Measurements from ENCODE around the gene PRR19.

DNA sequence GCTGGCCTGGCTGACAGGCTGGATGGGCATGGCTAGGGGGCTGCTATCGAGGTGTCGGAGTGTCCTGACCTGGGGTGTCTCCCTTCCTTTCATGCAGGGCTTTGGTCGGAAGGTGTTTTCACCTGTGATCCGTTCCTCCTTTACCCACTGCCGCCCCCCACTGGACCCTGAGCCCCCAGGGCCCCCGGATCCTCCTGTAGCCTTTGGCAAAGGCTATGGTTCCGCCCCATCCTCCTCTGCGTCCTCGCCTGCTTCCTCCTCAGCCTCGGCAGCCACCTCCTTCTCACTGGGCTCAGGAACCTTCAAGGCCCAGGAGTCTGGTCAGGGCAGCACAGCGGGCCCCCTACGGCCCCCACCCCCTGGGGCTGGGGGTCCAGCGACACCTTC lies 11.8 kb upstream of the PRR19 start:
- TF ChIP-seq, protein P1, sequence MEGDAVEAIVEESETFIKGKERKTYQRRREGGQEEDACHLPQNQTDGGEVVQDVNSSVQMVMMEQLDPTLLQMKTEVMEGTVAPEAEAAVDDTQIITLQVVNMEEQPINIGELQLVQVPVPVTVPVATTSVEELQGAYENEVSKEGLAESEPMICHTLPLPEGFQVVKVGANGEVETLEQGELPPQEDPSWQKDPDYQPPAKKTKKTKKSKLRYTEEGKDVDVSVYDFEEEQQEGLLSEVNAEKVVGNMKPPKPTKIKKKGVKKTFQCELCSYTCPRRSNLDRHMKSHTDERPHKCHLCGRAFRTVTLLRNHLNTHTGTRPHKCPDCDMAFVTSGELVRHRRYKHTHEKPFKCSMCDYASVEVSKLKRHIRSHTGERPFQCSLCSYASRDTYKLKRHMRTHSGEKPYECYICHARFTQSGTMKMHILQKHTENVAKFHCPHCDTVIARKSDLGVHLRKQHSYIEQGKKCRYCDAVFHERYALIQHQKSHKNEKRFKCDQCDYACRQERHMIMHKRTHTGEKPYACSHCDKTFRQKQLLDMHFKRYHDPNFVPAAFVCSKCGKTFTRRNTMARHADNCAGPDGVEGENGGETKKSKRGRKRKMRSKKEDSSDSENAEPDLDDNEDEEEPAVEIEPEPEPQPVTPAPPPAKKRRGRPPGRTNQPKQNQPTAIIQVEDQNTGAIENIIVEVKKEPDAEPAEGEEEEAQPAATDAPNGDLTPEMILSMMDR (conservative IDR thresholded peaks at IDR 0.05), result no peak
- TF ChIP-seq ZFX (IDR thresholded peaks at IDR 0.05), result no peak

Data from C4-2B (cell line).